GM19193 (cell line): ENCODE results near the gene SMTNL2.

ENCODE experiments used
- POLR2A ChIP-seq: IDR thresholded peaks from 4 replicates; pipeline ENCODE4 v1.6.1; 2011; ENCODE audit not compliant: insufficient read depth, insufficient read length; ENCODE audit errors: extremely low read depth

Gene SMTNL2

DNA sequence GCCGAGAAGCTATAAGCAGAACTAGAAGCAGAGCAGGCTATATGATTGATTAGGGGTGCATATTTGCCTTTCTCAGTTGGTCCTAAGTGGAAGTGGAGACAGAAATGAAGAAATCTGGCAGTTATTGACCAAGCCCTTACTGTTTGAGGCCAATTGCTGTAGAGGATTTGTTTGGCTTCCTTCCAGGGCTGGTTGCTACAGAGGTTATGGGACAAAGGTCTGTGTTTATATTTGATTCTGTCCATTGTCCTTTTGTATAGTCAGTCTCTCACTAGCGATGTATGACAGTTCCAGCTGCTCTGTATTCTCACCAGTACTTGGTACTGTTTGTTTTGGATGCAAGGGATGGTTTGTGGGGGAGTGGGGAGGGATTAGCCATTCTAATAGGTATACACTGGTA, 64.4 kb downstream of the SMTNL2 start:
- TF ChIP-seq POLR2A, result no peak

DNA sequence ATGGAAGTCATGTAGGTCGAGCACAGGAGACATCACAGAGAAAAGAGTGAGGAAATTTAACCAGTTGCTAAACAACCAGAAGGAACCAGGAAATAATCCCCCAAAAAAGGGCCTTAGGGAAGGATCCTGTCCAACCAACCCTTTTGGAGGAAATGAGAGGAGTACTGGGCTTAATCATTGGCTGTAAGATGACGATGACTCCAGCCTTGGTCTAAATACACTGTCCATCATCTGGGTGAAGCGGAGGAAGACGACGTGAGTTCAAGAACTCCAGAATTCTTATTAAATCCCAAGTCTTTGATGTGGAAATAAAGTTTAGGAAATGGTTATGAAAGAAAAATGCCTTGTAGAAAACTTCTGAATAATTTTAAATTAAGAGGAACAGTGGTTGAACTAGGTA, 68.7 kb downstream of the SMTNL2 start:
- TF ChIP-seq POLR2A, result no peak

DNA sequence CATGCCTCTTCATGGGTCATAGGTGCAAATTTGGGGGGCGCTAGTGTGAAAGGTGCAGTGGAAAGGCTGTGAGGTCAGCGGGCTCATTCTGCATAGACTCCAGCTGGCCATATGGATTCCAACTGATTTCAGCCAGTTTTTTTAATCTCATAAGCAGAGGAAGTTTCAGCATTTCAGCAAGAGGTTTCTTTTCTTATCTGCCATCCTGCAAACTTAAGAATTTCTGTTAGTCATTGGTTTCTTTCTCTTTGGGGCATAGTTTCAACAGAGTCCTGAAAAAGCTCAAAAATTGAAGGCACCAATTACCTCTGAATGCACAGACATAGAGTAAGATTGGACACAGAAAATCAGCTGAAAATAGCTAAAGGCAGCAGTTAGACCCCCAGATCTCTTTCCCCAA, 73.3 kb downstream of the SMTNL2 start:
- TF ChIP-seq POLR2A, result no peak
